ENCODE measurements around the gene CACNA2D3. TPM values are rescaled to one million over a fixed set of nuclear protein-coding genes. Genes with fewer than 3 reads are reported as not detected.

CACNA2D3 gene
- polyA plus RNA-seq, 2 of the 4 experiments (the other 2 are of a cell fraction): 0.04 to 0.05 TPM

DNA sequence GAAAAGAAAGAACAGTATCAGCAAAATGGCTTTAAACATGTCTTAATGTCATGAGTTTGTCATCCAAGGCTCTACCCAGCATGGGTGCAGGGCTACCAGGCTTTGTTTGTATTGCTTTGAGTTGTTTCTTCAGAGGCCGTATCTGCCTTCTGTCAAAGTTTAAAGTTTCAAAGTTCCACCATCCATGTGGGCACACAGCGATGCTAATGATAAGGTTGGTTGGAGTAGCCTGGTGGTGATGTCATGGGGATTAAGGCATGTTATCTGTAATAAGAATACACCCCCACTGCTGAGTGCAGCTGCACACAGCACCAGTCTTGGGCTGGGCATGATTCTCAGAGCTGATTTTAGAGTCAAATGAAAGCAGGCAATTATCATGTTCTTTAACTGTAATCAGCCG lies 877.5 kb downstream of the CACNA2D3 start:
- ChIA-PET POLR2A (no interaction called here), CTCF (interaction anchor here (1.1 to 1.3 kb wide), 2 partner anchors 13 to 129 kb away, joined by 3 to 6 read pairs; no protein-coding TSS in a partner anchor)
- Histone ChIP-seq H3K9me3 (no peaks in the 10 kb centered on the region), H3K4me3 (no peak overlapping the region), H3K4me1 (peaks cover 4% of the 10 kb centered on the region; the same call in 1 of the 3 replicates), H3K27ac (no peak overlapping the region), H3K4me2 (no peak overlapping the region; the same call in 2 of the 3 replicates)
- DNase-seq (ENCODE audit: low read depth in 1 of 2, low spot score in 1 of 2) (no peak), ATAC-seq (no peak), FAIRE-seq (no peak)
- whole genome bisulfite sequencing (ENCODE audit: missing lambda C conversion rate): 52% methylated on average over 3 of the region's 3 CpGs
- TF ChIP-seq GATA3 (IDR thresholded peaks at IDR 0.05; ENCODE audit: borderline replicate concordance): no peak
- TF ChIP-seq HOXA7 (CRISPR knock-in tag; IDR thresholded peaks at IDR 0.05): no peak
- no peak for TF ChIP-seq TFCP2L1 (CRISPR knock-in tag; IDR thresholded peaks at IDR 0.05)
- TF ChIP-seq JUN (IDR thresholded peaks at IDR 0.05): no peak
- no peak for TF ChIP-seq FOXS1 (CRISPR knock-in tag; IDR thresholded peaks at IDR 0.05)
- TF ChIP-seq, protein P1, sequence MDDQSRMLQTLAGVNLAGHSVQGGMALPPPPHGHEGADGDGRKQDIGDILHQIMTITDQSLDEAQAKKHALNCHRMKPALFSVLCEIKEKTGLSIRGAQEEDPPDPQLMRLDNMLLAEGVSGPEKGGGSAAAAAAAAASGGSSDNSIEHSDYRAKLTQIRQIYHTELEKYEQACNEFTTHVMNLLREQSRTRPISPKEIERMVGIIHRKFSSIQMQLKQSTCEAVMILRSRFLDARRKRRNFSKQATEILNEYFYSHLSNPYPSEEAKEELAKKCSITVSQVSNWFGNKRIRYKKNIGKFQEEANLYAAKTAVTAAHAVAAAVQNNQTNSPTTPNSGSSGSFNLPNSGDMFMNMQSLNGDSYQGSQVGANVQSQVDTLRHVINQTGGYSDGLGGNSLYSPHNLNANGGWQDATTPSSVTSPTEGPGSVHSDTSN (IDR thresholded peaks at IDR 0.05): no peak
- TF ChIP-seq ESRRA (IDR thresholded peaks at IDR 0.05; ENCODE audit: borderline replicate concordance, low read length): no peak
- no peak for TF ChIP-seq SREBF2 (IDR thresholded peaks at IDR 0.05)
- TF ChIP-seq, protein P2, sequence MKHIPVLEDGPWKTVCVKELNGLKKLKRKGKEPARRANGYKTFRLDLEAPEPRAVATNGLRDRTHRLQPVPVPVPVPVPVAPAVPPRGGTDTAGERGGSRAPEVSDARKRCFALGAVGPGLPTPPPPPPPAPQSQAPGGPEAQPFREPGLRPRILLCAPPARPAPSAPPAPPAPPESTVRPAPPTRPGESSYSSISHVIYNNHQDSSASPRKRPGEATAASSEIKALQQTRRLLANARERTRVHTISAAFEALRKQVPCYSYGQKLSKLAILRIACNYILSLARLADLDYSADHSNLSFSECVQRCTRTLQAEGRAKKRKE (CRISPR knock-in tag; IDR thresholded peaks at IDR 0.05; ENCODE audit: low read depth): no peak
- TF ChIP-seq CEBPB (IDR thresholded peaks at IDR 0.05): no peak
- no peak for TF ChIP-seq HOXB5 (CRISPR knock-in tag; IDR thresholded peaks at IDR 0.05)
- TF ChIP-seq, protein P3, sequence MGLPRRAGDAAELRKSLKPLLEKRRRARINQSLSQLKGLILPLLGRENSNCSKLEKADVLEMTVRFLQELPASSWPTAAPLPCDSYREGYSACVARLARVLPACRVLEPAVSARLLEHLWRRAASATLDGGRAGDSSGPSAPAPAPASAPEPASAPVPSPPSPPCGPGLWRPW (IDR thresholded peaks at IDR 0.05): no peak
- TF ChIP-seq HEYL (CRISPR knock-in tag; IDR thresholded peaks at IDR 0.05): no peak
- TF ChIP-seq CHD4 (IDR thresholded peaks at IDR 0.05; ENCODE audit: borderline replicate concordance): no peak
- no peak for TF ChIP-seq FOSB (CRISPR knock-in tag; IDR thresholded peaks at IDR 0.05)
- TF ChIP-seq JUNB (IDR thresholded peaks at IDR 0.05): no peak
- no peak for TF ChIP-seq CBX8 (IDR thresholded peaks at IDR 0.05)
- no peak for TF ChIP-seq FOSL2 (IDR thresholded peaks at IDR 0.05)
- no peak for TF ChIP-seq FOSL2 (CRISPR knock-in tag; IDR thresholded peaks at IDR 0.05)
- TF ChIP-seq POLR2AphosphoS2 (conservative IDR thresholded peaks at IDR 0.05; ENCODE audit: low read length): no peak
- no peak for TF ChIP-seq NFE2L2 (conservative IDR thresholded peaks at IDR 0.05; ENCODE audit: low read length)

DNA sequence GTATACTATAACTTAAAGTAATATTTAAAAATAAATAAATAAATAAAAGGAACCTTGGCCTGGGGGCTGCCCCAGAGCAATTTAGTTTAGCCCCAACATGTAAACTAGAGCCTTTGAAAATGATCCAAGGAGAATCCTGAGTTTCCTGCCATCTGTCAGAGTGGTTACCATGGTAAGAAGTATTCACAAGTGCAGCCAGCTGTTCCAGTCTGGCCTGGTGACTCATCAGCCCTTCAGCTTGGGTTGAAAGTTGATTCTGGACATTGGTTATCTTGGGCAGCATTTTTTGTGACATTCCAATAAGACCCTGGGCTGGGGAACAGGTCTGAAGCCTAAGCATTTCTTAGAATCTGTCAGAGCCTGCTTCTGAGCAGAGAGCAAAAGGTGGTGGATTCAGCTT lies 878.2 kb downstream of the CACNA2D3 start:
- no peak overlapping the region for H3K27ac ChIP-seq
- CTCF ChIA-PET: interaction anchor here (0.8 kb wide), 1 partner anchor 109 kb away, joined by 3 read pairs; no protein-coding TSS in a partner anchor
- no peak overlapping the region for H3K4me3 ChIP-seq
- FAIRE-seq (no peak), DNase-seq (ENCODE audit: low read depth in 1 of 2, low spot score in 1 of 2) (peak; percentile 8), ATAC-seq (no peak)
- POLR2A ChIA-PET: no interaction called here
- H3K4me2 ChIP-seq: no peak overlapping the region
- peaks cover 4% of the 10 kb centered on the region; the same call in 1 of the 3 replicates for H3K4me1 ChIP-seq
- no peaks in the 10 kb centered on the region for H3K9me3 ChIP-seq
- TF ChIP-seq EHMT2 (IDR thresholded peaks at IDR 0.05; ENCODE audit: low read depth) (no peak), HOXB5 (CRISPR knock-in tag; IDR thresholded peaks at IDR 0.05) (no peak), RNF2 (IDR thresholded peaks at IDR 0.05; ENCODE audit: borderline replicate concordance, low read depth) (no peak), POLR2AphosphoS2 (conservative IDR thresholded peaks at IDR 0.05; ENCODE audit: low read length) (no peak), RCOR1 (IDR thresholded peaks at IDR 0.05; ENCODE audit: low read depth, low read length) (no peak), MYC (IDR thresholded peaks at IDR 0.05; ENCODE audit: borderline replicate concordance, low read length) (no peak), EHF (CRISPR knock-in tag; IDR thresholded peaks at IDR 0.05) (no peak), NR3C1 (IDR thresholded peaks at IDR 0.05) (no peak), PHF8 (IDR thresholded peaks at IDR 0.05; ENCODE audit: borderline replicate concordance, low read depth) (no peak), FOSB (CRISPR knock-in tag; IDR thresholded peaks at IDR 0.05) (no peak), ESRRA (IDR thresholded peaks at IDR 0.05; ENCODE audit: borderline replicate concordance, low read length) (no peak), KDM5A (IDR thresholded peaks at IDR 0.05) (no peak), TP53 (CRISPR knock-in tag; IDR thresholded peaks at IDR 0.05) (no peak), CEBPB (IDR thresholded peaks at IDR 0.05) (no peak), SMC3 (IDR thresholded peaks at IDR 0.05) (no peak)
- TF ChIP-seq, protein P4, sequence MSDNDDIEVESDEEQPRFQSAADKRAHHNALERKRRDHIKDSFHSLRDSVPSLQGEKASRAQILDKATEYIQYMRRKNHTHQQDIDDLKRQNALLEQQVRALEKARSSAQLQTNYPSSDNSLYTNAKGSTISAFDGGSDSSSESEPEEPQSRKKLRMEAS (IDR thresholded peaks at IDR 0.05): no peak
- TF ChIP-seq, protein P5, sequence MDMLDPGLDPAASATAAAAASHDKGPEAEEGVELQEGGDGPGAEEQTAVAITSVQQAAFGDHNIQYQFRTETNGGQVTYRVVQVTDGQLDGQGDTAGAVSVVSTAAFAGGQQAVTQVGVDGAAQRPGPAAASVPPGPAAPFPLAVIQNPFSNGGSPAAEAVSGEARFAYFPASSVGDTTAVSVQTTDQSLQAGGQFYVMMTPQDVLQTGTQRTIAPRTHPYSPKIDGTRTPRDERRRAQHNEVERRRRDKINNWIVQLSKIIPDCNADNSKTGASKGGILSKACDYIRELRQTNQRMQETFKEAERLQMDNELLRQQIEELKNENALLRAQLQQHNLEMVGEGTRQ (IDR thresholded peaks at IDR 0.05): no peak
- TF ChIP-seq, protein P6, sequence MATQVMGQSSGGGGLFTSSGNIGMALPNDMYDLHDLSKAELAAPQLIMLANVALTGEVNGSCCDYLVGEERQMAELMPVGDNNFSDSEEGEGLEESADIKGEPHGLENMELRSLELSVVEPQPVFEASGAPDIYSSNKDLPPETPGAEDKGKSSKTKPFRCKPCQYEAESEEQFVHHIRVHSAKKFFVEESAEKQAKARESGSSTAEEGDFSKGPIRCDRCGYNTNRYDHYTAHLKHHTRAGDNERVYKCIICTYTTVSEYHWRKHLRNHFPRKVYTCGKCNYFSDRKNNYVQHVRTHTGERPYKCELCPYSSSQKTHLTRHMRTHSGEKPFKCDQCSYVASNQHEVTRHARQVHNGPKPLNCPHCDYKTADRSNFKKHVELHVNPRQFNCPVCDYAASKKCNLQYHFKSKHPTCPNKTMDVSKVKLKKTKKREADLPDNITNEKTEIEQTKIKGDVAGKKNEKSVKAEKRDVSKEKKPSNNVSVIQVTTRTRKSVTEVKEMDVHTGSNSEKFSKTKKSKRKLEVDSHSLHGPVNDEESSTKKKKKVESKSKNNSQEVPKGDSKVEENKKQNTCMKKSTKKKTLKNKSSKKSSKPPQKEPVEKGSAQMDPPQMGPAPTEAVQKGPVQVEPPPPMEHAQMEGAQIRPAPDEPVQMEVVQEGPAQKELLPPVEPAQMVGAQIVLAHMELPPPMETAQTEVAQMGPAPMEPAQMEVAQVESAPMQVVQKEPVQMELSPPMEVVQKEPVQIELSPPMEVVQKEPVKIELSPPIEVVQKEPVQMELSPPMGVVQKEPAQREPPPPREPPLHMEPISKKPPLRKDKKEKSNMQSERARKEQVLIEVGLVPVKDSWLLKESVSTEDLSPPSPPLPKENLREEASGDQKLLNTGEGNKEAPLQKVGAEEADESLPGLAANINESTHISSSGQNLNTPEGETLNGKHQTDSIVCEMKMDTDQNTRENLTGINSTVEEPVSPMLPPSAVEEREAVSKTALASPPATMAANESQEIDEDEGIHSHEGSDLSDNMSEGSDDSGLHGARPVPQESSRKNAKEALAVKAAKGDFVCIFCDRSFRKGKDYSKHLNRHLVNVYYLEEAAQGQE (IDR thresholded peaks at IDR 0.05): no peak

All from A549 (cell line).